Fibroblast of pulmonary artery (primary cell): ENCODE results near the gene UBE2U.

Experiments
- DNase-seq: peaks from one replicate; pipeline ENCODE4 v3.0.0-alpha.2; 2010; ENCODE audit warnings: low read depth
- H3K4me3 ChIP-seq: replicated peaks from 2 replicates; pipeline ENCODE4 v1.5.1; 2011; ENCODE audit warnings: low read depth, mild to moderate bottlenecking, control low read depth, low read length, moderate library complexity
- CTCF ChIP-seq: IDR thresholded peaks from 2 replicates; pipeline ENCODE4 v1.5.1; 2011; ENCODE audit warnings: mild to moderate bottlenecking, control low read depth, low read length, inconsistent platforms; ENCODE audit errors: missing control alignments

UBE2U gene

GRCh38 chr1:64302971-64303370, 99.5 kb downstream of the UBE2U start:
- no peak overlapping the region for H3K4me3 ChIP-seq
- TF ChIP-seq CTCF: no peak
- DNase-seq: no peak

- TF ChIP-seq CTCF: no peak
- DNase-seq: no peak
- H3K4me3 ChIP-seq: no peak overlapping the region
Measured at GRCh38 chr1:64304823-64305222, 101.4 kb downstream of the UBE2U start.

- no peak for TF ChIP-seq CTCF
- DNase-seq: no peak
- no peak overlapping the region for H3K4me3 ChIP-seq
Measured at GRCh38 chr1:64308866-64309265, 105.4 kb downstream of the UBE2U start.

GRCh38 chr1:64309431-64309831, 106.0 kb downstream of the UBE2U start:
- TF ChIP-seq CTCF: no peak
- H3K4me3 ChIP-seq: no peak overlapping the region
- DNase-seq: no peak

- no peak overlapping the region for H3K4me3 ChIP-seq
- no peak for TF ChIP-seq CTCF
- DNase-seq: no peak
Measured at GRCh38 chr1:64310760-64311159, 107.3 kb downstream of the UBE2U start.

- no peak overlapping the region for H3K4me3 ChIP-seq
- DNase-seq: no peak
- no peak for TF ChIP-seq CTCF
Measured at GRCh38 chr1:64312431-64312830, 109.0 kb downstream of the UBE2U start.

GRCh38 chr1:64315402-64315801, 112.0 kb downstream of the UBE2U start:
- DNase-seq: no peak
- no peak overlapping the region for H3K4me3 ChIP-seq
- no peak for TF ChIP-seq CTCF
